Duodenal mucosa (tissue), 2 donors: ENCODE measurements around the gene TM9SF3.

Experiments used
- H3K27ac ChIP-seq: one replicate; pipeline ENCODE4 v1.7.0; 2013; ENCODE audit warnings: low read depth, low read length
- H3K27me3 ChIP-seq, 2 donors: one replicate each; pipeline ENCODE4 v1.7.0; 2013; ENCODE audit warnings: low read length in 2 of 2, control low read depth in 1 of 2; ENCODE audit not compliant: insufficient read depth in 2 of 2, control insufficient read depth in 1 of 2
- H3K36me3 ChIP-seq, 2 donors: one replicate each; pipeline ENCODE4 v1.7.0; 2013; ENCODE audit warnings: low read length in 2 of 2, control low read depth in 1 of 2; ENCODE audit not compliant: insufficient read depth in 2 of 2, control insufficient read depth in 1 of 2
- H3K4me1 ChIP-seq, 2 donors: one replicate each; pipeline ENCODE4 v1.7.0; 2013; ENCODE audit warnings: low read length in 2 of 2, control low read depth in 1 of 2; ENCODE audit not compliant: insufficient read depth in 2 of 2, control insufficient read depth in 1 of 2
- H3K4me3 ChIP-seq, 2 donors: one replicate each; pipeline ENCODE4 v1.7.0; 2013; ENCODE audit warnings: low read length in 2 of 2, low read depth in 1 of 2
- H3K9ac ChIP-seq, 2 donors: one replicate each; pipeline ENCODE4 v1.7.0; 2013; ENCODE audit warnings: low read length in 2 of 2, low read depth in 1 of 2
- H3K9me3 ChIP-seq, 2 donors: one replicate each; pipeline ENCODE4 v1.7.0; 2013; ENCODE audit warnings: low read length in 2 of 2, control low read depth in 1 of 2; ENCODE audit not compliant: control insufficient read depth in 1 of 2

The TM9SF3 gene

GRCh38 chr10:96586419-96587263 lies at the start of gene TM9SF3:
TSS of gene TM9SF3 (minus strand) at chr10:96587012. CDS start at chr10:96586835, 177 bp downstream.
- H3K9ac ChIP-seq = peak within 1 kb of the TSS; percentile 87 to 95
- H3K27me3 ChIP-seq = no peaks in the 10 kb centered on the region
- no peaks in the 10 kb centered on the region for H3K36me3 ChIP-seq
- peaks cover 47 to 58% of the 10 kb centered on the region in 2 donors for H3K4me1 ChIP-seq
- H3K9me3 ChIP-seq = no peaks in the 10 kb centered on the region
- H3K27ac ChIP-seq = peak within 1 kb of the TSS; percentile 96
- H3K4me3 ChIP-seq = peak within 1 kb of the TSS; percentile 73 to 83

- H3K27ac ChIP-seq = no peak overlapping the region
- H3K4me1 ChIP-seq = peaks cover 14 to 29% of the 10 kb centered on the region in 2 donors
- H3K27me3 ChIP-seq = no peaks in the 10 kb centered on the region
- H3K36me3 ChIP-seq = no peaks in the 10 kb centered on the region
- no peak overlapping the region for H3K4me3 ChIP-seq
- no peaks in the 10 kb centered on the region for H3K9me3 ChIP-seq
- H3K9ac ChIP-seq = no peak overlapping the region
Measured at GRCh38 chr10:96636551-96636950, 49.7 kb upstream of the TM9SF3 start.

- Histone ChIP-seq H3K27me3 (no peaks in the 10 kb centered on the region), H3K9me3 (no peaks in the 10 kb centered on the region), H3K4me3 (no peak overlapping the region), H3K9ac (no peak overlapping the region), H3K27ac (no peak overlapping the region), H3K36me3 (no peaks in the 10 kb centered on the region), H3K4me1 (peaks cover 14 to 15% of the 10 kb centered on the region in 2 donors)
Measured at GRCh38 chr10:96632974-96633710, 46.3 kb upstream of the TM9SF3 start.

GRCh38 chr10:96627292-96627691 lies 40.5 kb upstream of the TM9SF3 start:
- H3K27ac ChIP-seq = no peak overlapping the region
- H3K36me3 ChIP-seq = peaks cover 3 to 8% of the 10 kb centered on the region in 2 donors
- no peaks in the 10 kb centered on the region for H3K4me1 ChIP-seq
- no peaks in the 10 kb centered on the region for H3K9me3 ChIP-seq
- H3K27me3 ChIP-seq = no peaks in the 10 kb centered on the region
- no peak overlapping the region for H3K4me3 ChIP-seq
- no peak overlapping the region for H3K9ac ChIP-seq

- no peaks in the 10 kb centered on the region for H3K9me3 ChIP-seq
- no peak overlapping the region for H3K9ac ChIP-seq
- no peak overlapping the region for H3K4me3 ChIP-seq
- no peak overlapping the region for H3K27ac ChIP-seq
- peaks cover 3 to 8% of the 10 kb centered on the region in 2 donors for H3K36me3 ChIP-seq
- no peaks in the 10 kb centered on the region for H3K4me1 ChIP-seq
- no peaks in the 10 kb centered on the region for H3K27me3 ChIP-seq
Measured at GRCh38 chr10:96626795-96627194, 40.0 kb upstream of the TM9SF3 start.

- no peak overlapping the region for H3K27ac ChIP-seq
- no peak overlapping the region for H3K4me3 ChIP-seq
- H3K36me3 ChIP-seq = peaks cover 3 to 11% of the 10 kb centered on the region in 2 donors
- peaks cover 3 to 5% of the 10 kb centered on the region in 2 donors for H3K4me1 ChIP-seq
- no peak overlapping the region for H3K9ac ChIP-seq
- H3K9me3 ChIP-seq = no peaks in the 10 kb centered on the region
- no peaks in the 10 kb centered on the region for H3K27me3 ChIP-seq
Measured at GRCh38 chr10:96625173-96625572, 38.4 kb upstream of the TM9SF3 start.

- Histone ChIP-seq H3K9me3 (no peaks in the 10 kb centered on the region), H3K27me3 (no peaks in the 10 kb centered on the region), H3K9ac (no peak overlapping the region), H3K4me1 (peaks cover 18 to 26% of the 10 kb centered on the region in 2 donors), H3K36me3 (peaks cover 3 to 11% of the 10 kb centered on the region in 2 donors), H3K27ac (no peak overlapping the region), H3K4me3 (no peak overlapping the region)
Measured at GRCh38 chr10:96622013-96622787, 35.4 kb upstream of the TM9SF3 start.

- Histone ChIP-seq H3K4me1 (peaks cover 18 to 26% of the 10 kb centered on the region in 2 donors), H3K4me3 (no peak overlapping the region), H3K9me3 (no peaks in the 10 kb centered on the region), H3K27ac (no peak overlapping the region), H3K27me3 (no peaks in the 10 kb centered on the region), H3K36me3 (peaks cover 0 to 11% of the 10 kb centered on the region in 2 donors), H3K9ac (no peak overlapping the region)
Measured at GRCh38 chr10:96619796-96620773, 33.3 kb upstream of the TM9SF3 start.

GRCh38 chr10:96619120-96619519 lies 32.3 kb upstream of the TM9SF3 start:
- Histone ChIP-seq H3K4me1 (peaks cover 25 to 36% of the 10 kb centered on the region in 2 donors), H3K4me3 (no peak overlapping the region), H3K9me3 (no peaks in the 10 kb centered on the region), H3K9ac (no peak overlapping the region), H3K27ac (no peak overlapping the region), H3K36me3 (peaks cover 0 to 10% of the 10 kb centered on the region in 2 donors), H3K27me3 (no peaks in the 10 kb centered on the region)
